Measurements from ENCODE around the gene FRK. TPM values are rescaled to one million over a fixed set of nuclear protein-coding genes. Genes with fewer than 3 reads are reported as not detected.

FRK gene
- total RNA-seq, 2 donors from 2014 or later = 7.9 to 9.1 TPM

DNA sequence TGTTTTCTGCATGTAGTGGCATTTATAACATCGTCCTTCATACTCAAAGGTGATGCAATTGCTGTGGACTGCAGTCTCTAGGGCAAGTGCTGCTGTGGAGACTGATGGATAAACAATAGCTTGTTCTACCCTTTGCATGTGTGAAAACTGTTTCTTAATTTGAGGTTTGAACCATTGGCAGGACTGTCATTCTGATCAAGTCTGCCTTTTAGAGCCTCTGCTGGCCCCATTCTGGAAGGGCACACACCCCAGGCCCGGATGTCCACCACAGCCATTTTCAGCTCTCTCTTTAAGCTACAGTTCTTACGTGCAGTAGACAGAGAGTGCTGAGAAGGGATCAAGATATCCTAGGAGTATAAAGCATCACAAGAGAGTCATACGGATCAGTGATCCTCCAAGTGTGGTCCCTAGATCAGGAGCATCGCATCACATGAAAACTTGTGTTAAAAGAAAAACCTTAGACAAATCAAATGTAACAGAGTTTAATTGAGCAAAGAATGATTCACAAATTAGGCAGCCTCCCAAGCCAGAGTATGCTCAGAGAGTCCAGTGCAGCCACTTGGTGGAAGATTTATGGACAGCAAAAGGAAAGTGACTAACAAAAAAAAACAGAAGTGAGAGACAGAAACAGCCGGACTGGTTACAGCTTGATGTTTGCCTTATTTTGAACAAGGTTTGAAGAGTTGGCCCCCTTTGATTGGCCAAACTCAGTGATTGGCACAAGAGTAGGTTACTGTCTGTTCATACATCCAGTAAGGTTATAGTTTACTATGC is 52.0 kb downstream of the FRK start:
- H3K27ac ChIP-seq = peak overlapping the region in 1 of 4 donors; percentile 27
- peak; percentile 45 for ATAC-seq
- 64 to 65% methylated on average over 6 of the region's 6 CpGs for WGBS, 2 donors

DNA sequence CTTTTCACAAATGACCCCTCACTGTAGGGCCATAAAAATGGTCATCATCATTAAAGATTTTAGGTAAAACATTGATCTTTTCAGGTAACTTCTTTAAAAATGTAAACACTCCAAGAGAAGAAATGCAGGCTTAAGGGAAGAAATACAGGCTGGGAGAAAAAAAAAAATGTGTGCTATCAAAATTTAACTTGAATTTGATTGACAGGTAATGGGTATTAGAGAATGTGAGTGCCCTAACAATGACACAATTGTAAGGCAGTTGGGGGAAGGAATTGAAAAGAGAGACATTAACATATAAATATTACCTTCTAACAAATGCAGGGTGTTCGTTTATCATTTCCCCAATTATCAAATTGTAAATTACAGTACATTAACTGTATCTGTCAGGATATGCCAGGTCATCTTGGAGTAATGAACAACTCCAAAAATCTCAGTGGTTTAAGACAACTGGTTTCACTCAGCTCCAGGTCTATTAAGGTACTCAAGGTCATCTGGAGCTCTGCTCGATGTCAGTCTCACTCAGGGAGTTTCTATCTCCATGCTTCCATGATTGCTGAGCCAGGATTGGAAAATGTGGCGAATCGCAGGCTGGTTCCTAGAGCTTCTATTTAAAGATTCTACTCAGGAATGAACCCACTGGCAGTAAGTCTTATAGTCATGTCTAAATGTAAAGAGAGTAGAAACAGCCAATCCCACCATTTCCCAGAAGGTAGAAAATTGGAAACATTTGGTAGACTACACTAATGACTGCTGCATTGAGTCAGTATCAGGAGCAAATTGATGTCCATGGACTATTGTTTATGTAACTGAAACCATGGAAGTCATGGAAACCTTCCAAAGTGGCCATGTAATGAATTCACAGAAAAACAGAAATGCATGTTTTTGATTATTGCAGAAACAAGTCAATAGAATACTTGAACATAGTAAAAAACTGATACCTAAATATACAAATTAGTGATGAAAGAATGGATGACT is 55.6 kb downstream of the FRK start:
- no peaks in the 10 kb centered on the region for H3K4me1 ChIP-seq
- 71 to 75% methylated on average over 4 of the region's 4 CpGs for WGBS, 2 donors
- TF ChIP-seq, protein P1, sequence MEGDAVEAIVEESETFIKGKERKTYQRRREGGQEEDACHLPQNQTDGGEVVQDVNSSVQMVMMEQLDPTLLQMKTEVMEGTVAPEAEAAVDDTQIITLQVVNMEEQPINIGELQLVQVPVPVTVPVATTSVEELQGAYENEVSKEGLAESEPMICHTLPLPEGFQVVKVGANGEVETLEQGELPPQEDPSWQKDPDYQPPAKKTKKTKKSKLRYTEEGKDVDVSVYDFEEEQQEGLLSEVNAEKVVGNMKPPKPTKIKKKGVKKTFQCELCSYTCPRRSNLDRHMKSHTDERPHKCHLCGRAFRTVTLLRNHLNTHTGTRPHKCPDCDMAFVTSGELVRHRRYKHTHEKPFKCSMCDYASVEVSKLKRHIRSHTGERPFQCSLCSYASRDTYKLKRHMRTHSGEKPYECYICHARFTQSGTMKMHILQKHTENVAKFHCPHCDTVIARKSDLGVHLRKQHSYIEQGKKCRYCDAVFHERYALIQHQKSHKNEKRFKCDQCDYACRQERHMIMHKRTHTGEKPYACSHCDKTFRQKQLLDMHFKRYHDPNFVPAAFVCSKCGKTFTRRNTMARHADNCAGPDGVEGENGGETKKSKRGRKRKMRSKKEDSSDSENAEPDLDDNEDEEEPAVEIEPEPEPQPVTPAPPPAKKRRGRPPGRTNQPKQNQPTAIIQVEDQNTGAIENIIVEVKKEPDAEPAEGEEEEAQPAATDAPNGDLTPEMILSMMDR (IDR thresholded peaks at IDR 0.05) = no peak
- TF ChIP-seq POLR2A (IDR thresholded peaks at IDR 0.05) = no peak
- no peaks in the 10 kb centered on the region for H3K27me3 ChIP-seq
- no peak overlapping the region for H3K4me3 ChIP-seq
- peaks cover 0 to 2% of the 10 kb centered on the region in 2 donors for H3K36me3 ChIP-seq (replicated peaks in 1 of 2; ENCODE audit: insufficient read depth in 1 of 2, low read depth in 2 of 2)
- intact Hi-C loops (cut with DNase I) = loop anchor here (5.0 kb wide), 1 partner anchor 92 kb away; no protein-coding TSS in a partner anchor
- no peaks in the 10 kb centered on the region for H3K9me3 ChIP-seq
- DNase-seq = no peak
- H3K27ac ChIP-seq = no peak overlapping the region
- no peak for ATAC-seq

More for the DNA sequence above, 52.0 kb downstream of the FRK start:
- Histone ChIP-seq H3K27me3 (no peaks in the 10 kb centered on the region), H3K4me3 (no peak overlapping the region), H3K36me3 (replicated peaks in 1 of 2; ENCODE audit: insufficient read depth in 1 of 2, low read depth in 2 of 2) (no peaks in the 10 kb centered on the region), H3K9me3 (no peaks in the 10 kb centered on the region), H3K4me1 (peaks cover 18% of the 10 kb centered on the region)
- DNase-seq = no peak
- no peak for TF ChIP-seq POLR2A (IDR thresholded peaks at IDR 0.05)
- TF ChIP-seq, protein P1 (IDR thresholded peaks at IDR 0.05) = no peak
- intact Hi-C loops (cut with DNase I) = loop anchor here (5.0 kb wide), 1 partner anchor 89 kb away; no protein-coding TSS in a partner anchor

DNA sequence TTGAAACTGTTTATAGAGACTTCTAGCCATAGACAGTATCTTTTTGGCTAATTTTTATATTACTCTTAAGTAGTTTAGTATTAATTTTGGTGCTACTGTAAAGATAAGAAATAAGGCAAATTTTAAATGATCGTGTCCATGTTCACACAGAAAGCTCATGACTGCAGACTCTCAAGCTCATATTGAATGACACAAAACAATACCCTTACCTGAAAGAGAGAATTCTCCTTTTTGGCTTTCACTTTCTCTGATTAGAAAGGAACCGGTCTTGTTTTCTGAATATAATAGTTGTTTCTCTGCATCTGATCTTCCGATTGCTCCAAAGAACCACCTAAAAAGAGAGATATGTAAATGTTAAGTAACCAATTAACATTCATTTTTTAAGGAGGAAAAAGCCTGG is 57.0 kb downstream of the FRK start:
- no peak for DNase-seq
- ATAC-seq = no peak
- no peaks in the 10 kb centered on the region for H3K4me1 ChIP-seq
- no peak overlapping the region for H3K27ac ChIP-seq
- no peaks in the 10 kb centered on the region for H3K9me3 ChIP-seq
- no peaks in the 10 kb centered on the region for H3K27me3 ChIP-seq
- no peak for TF ChIP-seq POLR2A (IDR thresholded peaks at IDR 0.05)
- TF ChIP-seq, protein P1 (IDR thresholded peaks at IDR 0.05) = no peak
- H3K36me3 ChIP-seq (replicated peaks in 1 of 2; ENCODE audit: insufficient read depth in 1 of 2, low read depth in 2 of 2) = peaks cover 0 to 2% of the 10 kb centered on the region in 2 donors
- intact Hi-C loops (cut with DNase I) = no loop called here
- no peak overlapping the region for H3K4me3 ChIP-seq
- 58 to 78% methylated on average over 3 of the region's 3 CpGs for WGBS, 2 donors

DNA sequence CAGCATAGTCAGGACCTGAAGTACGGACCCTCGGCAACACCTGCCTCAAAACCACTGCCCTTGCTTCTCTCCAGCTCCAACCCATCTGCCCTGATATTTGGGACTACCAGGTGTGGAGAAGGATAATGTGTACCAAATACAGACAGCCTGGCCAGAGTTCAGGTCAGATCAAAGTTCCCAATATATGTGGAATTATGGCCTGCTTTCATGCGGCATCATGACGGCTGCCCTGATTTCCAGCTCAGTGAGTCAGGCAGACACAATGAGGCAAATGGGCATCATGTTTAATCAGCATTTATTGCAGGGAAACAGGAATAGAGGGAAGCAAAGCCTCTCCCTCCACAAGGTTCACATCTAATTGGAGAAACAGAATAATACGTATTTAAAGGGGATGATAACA is 57.9 kb downstream of the FRK start:
- 94 to 95% methylated on average over 5 of the region's 5 CpGs for WGBS, 2 donors
- no peak for TF ChIP-seq POLR2A (IDR thresholded peaks at IDR 0.05)
- TF ChIP-seq, protein P1 (IDR thresholded peaks at IDR 0.05) = no peak
- Histone ChIP-seq H3K9me3 (no peaks in the 10 kb centered on the region), H3K27ac (no peak overlapping the region), H3K27me3 (no peaks in the 10 kb centered on the region), H3K4me3 (no peak overlapping the region), H3K36me3 (replicated peaks in 1 of 2; ENCODE audit: insufficient read depth in 1 of 2, low read depth in 2 of 2) (peaks cover 0 to 2% of the 10 kb centered on the region in 2 donors), H3K4me1 (no peaks in the 10 kb centered on the region)
- DNase-seq (no peak), ATAC-seq (no peak)
- intact Hi-C loops (cut with DNase I) = no loop called here
